OCI-LY1 (cell line): Measurements from ENCODE around the gene ZRSR2.

Source experiments
- CTCF ChIP-seq: fragments of 200-600 bp; sonication (generic), shearing (Covaris generic); IDR thresholded peaks from 2 replicates; pipeline ENCODE4 v1.5.1; 2017; ENCODE audit warnings: mild to moderate bottlenecking, antibody characterized with exemption, low read length, moderate library complexity, mixed read lengths
- EZH2 ChIP-seq: fragments of 200-600 bp; sonication (generic), shearing (Covaris generic); IDR thresholded peaks from 2 replicates; pipeline ENCODE4 v1.8.0; 2017; ENCODE audit warnings: borderline replicate concordance, mixed run types, mild to moderate bottlenecking, antibody characterized with exemption, low read length, moderate library complexity, mixed read lengths

DNA sequence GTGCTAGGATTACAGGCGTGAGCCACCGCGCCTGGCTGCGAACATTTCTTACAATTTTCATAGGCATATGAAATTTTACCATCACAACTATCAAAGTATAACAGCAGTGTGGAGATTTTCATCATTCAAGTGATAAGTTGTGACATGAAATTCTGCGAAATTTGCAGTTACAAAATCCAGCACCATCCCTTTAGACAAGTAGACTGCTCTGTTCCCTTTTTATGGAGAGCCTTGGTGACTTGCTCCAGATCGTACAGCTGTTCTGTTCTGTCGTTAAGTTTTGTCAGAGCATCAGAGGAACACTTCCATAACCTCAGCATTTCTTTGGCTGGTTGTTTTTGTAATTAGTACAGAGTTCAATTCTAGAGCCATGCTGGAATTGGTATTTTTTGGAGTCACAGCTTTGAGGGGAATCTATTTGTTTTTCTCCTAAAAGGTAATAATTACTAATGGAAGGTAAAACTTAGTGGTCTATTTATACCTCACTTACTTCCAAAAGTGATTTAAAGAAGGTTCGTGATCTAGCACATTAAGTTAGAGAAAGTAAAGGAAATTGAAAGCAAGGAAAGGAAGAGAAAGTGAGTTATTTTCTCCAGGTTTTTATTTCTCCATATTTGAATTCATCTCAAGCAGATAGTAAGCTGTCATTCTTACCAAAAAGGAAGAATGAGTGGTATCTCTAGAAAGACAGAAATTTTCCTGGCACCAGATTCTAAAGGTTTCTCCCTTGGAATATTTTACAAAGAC, 22.1 kb downstream of the ZRSR2 start:
- TF ChIP-seq CTCF (no peak), EZH2 (no peak)
